CD4-positive, alpha-beta T cell (primary cell): ENCODE measurements around the gene TMEM163. TPM values are rescaled to one million over a fixed set of nuclear protein-coding genes. Genes with fewer than 3 reads are reported as not detected.

ENCODE experiments used
- ATAC-seq: fragments of 200-7000 bp; cut with Tn5 transposase; one replicate; pipeline ENCODE4 v1.10.0; 2022; ENCODE audit warnings: mild to moderate bottlenecking; ENCODE audit not compliant: poor library complexity
- CTCF ChIA-PET: fragments of 350-600 bp; sonication (Branson Sonifier 250); formaldehyde crosslinking; loops from one replicate; lab custom pipeline; 2021; ENCODE audit warnings: antibody characterized with exemption, inconsistent platforms; lab: Charles Lee
- POLR2A ChIA-PET: fragments of 350-600 bp; sonication (Branson Sonifier 250); formaldehyde crosslinking; loops from one replicate; lab custom pipeline; 2021; ENCODE audit warnings: antibody characterized with exemption, inconsistent platforms; lab: Charles Lee
- DNase-seq, 14 experiments: peaks; one replicate each; pipeline ENCODE4 v3.0.0-alpha.2; 2013 to 2020; ENCODE audit warnings: mixed read lengths in 2 of 14
- H3K27ac ChIP-seq, 2 donors: one replicate each; pipeline versions ENCODE4 v1.5.1 to v1.7.0; 2013; ENCODE audit warnings: low read length in 2 of 2, low read depth in 1 of 2, mild to moderate bottlenecking in 1 of 2
- H3K27me3 ChIP-seq, 2 experiments: 1 replicate in 1 of 2; 2 replicates in 1 of 2; pipeline versions ENCODE4 v1.6.1 to v1.7.0; 2013; ENCODE audit warnings: low read length in 2 of 2, control low read depth in 1 of 2, mild to moderate bottlenecking in 1 of 2, moderate library complexity in 1 of 2; ENCODE audit not compliant: insufficient read depth in 2 of 2, control insufficient read depth in 1 of 2
- H3K36me3 ChIP-seq: one replicate; pipeline ENCODE4 v1.6.1; 2013; ENCODE audit warnings: low read length, control low read depth; ENCODE audit not compliant: insufficient read depth
- H3K4me1 ChIP-seq: one replicate; pipeline ENCODE4 v1.6.1; 2013; ENCODE audit warnings: low read length, control low read depth; ENCODE audit not compliant: insufficient read depth
- H3K4me3 ChIP-seq: one replicate; pipeline ENCODE4 v1.5.1; 2013; ENCODE audit warnings: mild to moderate bottlenecking, low read length, moderate library complexity
- H3K9me3 ChIP-seq, 2 experiments: 1 replicate in 1 of 2; 2 replicates in 1 of 2; pipeline versions ENCODE4 v1.6.1 to v1.7.0; 2013; ENCODE audit warnings: low read length in 2 of 2, mild to moderate bottlenecking in 2 of 2, control low read depth in 1 of 2, moderate library complexity in 1 of 2; ENCODE audit not compliant: control insufficient read depth in 1 of 2, insufficient read depth in 1 of 2
- H3K27ac Mint-ChIP-seq: one replicate; pipeline ENCODE4 v1.8.0; 2020; ENCODE audit warnings: mixed read lengths
- H3K27me3 Mint-ChIP-seq: one replicate; pipeline ENCODE4 v1.8.0; 2021; ENCODE audit warnings: mixed read lengths
- H3K36me3 Mint-ChIP-seq: one replicate; pipeline ENCODE4 v1.8.0; 2021; ENCODE audit warnings: low read depth, mixed read lengths
- H3K4me1 Mint-ChIP-seq: one replicate; pipeline ENCODE4 v1.8.0; 2021; ENCODE audit warnings: low read depth, mixed read lengths
- H3K4me3 Mint-ChIP-seq: one replicate; pipeline ENCODE4 v1.8.0; 2020; ENCODE audit warnings: mild to moderate bottlenecking, mixed read lengths
- H3K9me3 Mint-ChIP-seq: one replicate; pipeline ENCODE4 v1.8.0; 2020; ENCODE audit warnings: mixed read lengths
- intact Hi-C, 2 experiments: fragments of 100-400 bp; cut with DNase I in 1 of 2; cut with micrococcal nuclease in 1 of 2; formaldehyde crosslinking; loops; one replicate each; pipeline versions ENCODE4 v1.15.1 to v1.9.0; 2023 to 2025; cut with DNase I, micrococcal nuclease
- total RNA-seq, 174 experiments: library from RNA in 2 of 174; stranded (reverse) in 2 of 174; gene quantifications; one replicate each; pipeline ENCODE4 v1.2.3 and lab custom pipeline; 2021 to 2026
- TF ChIP-seq, protein P1 (sequence below): fragments of 200-600 bp; IDR thresholded peaks from one replicate; pipeline ENCODE4 v1.8.0; 2022; ENCODE audit warnings: antibody characterized with exemption, mild to moderate bottlenecking

TMEM163 gene
- total RNA-seq, 2 experiments from 2014 or later, result 0.14 to 0.47 TPM

DNA sequence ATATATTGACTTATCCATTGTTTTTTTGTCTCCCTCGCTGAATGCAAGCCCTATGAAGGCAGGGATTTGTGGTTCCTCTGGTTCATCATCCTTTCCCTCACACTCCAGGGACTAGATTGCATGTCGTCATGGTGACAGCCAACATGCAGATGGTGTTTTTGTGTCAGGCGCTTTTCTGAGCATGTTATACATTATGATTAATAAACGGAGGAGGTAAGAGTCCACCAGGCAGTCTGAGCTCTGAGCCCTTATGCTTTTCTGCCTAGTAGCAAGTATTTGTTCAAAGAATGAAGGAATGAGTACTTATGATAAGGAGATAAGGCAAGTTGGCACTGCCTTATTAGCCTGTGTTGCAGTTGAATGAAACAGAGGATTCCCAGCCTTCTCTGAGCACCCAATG, 283.3 kb downstream of the TMEM163 start:
- H3K9me3 ChIP-seq, result no peaks in the 10 kb centered on the region
- Mint-ChIP-seq H3K4me1 (no peaks in the 10 kb centered on the region), H3K4me3 (no peak overlapping the region), H3K36me3 (peaks cover 94% of the 10 kb centered on the region), H3K27me3 (no peaks in the 10 kb centered on the region), H3K9me3 (no peaks in the 10 kb centered on the region), H3K27ac (no peak overlapping the region)
- intact Hi-C loops, result no loop called here
- H3K4me1 ChIP-seq, result no peaks in the 10 kb centered on the region
- H3K27ac ChIP-seq, result no peak overlapping the region
- no peak for DNase-seq
- CTCF ChIA-PET, result no interaction called here
- POLR2A ChIA-PET, result no interaction called here
- ATAC-seq, result no peak
- H3K4me3 ChIP-seq, result no peak overlapping the region
- H3K36me3 ChIP-seq, result peaks cover 65% of the 10 kb centered on the region
- TF ChIP-seq, protein P1, sequence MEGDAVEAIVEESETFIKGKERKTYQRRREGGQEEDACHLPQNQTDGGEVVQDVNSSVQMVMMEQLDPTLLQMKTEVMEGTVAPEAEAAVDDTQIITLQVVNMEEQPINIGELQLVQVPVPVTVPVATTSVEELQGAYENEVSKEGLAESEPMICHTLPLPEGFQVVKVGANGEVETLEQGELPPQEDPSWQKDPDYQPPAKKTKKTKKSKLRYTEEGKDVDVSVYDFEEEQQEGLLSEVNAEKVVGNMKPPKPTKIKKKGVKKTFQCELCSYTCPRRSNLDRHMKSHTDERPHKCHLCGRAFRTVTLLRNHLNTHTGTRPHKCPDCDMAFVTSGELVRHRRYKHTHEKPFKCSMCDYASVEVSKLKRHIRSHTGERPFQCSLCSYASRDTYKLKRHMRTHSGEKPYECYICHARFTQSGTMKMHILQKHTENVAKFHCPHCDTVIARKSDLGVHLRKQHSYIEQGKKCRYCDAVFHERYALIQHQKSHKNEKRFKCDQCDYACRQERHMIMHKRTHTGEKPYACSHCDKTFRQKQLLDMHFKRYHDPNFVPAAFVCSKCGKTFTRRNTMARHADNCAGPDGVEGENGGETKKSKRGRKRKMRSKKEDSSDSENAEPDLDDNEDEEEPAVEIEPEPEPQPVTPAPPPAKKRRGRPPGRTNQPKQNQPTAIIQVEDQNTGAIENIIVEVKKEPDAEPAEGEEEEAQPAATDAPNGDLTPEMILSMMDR, result no peak
- no peaks in the 10 kb centered on the region for H3K27me3 ChIP-seq

DNA sequence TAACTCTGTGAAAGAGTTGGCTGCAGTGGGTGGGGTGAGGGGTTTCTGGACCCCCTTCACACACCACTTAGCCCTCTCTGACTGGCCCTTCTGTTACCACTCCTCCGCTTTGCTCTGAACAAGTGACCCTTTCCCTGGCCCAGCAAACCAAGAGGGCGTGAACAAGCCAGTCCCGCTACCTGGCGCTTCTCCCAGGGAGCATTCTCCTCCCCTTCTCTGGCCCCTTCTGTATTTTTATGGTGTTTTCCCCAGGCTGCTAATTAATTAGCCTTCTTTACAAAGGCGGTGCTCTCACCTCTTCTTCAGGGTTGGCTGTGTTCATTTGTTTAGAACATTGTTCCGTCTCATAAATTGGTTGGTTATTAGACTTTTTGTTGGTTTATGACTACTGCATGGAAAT, 284.8 kb downstream of the TMEM163 start:
- Mint-ChIP-seq H3K27me3 (no peaks in the 10 kb centered on the region), H3K27ac (no peak overlapping the region), H3K36me3 (peaks cover 95% of the 10 kb centered on the region), H3K9me3 (no peaks in the 10 kb centered on the region), H3K4me1 (no peaks in the 10 kb centered on the region), H3K4me3 (no peak overlapping the region)
- CTCF ChIA-PET, result no interaction called here
- TF ChIP-seq, protein P1, result no peak
- Histone ChIP-seq H3K27me3 (no peaks in the 10 kb centered on the region), H3K4me1 (no peaks in the 10 kb centered on the region), H3K36me3 (peaks cover 80% of the 10 kb centered on the region), H3K27ac (no peak overlapping the region), H3K9me3 (no peaks in the 10 kb centered on the region), H3K4me3 (no peak overlapping the region)
- ATAC-seq, result no peak
- DNase-seq, result no peak
- intact Hi-C loops, result no loop called here
- POLR2A ChIA-PET, result no interaction called here

DNA sequence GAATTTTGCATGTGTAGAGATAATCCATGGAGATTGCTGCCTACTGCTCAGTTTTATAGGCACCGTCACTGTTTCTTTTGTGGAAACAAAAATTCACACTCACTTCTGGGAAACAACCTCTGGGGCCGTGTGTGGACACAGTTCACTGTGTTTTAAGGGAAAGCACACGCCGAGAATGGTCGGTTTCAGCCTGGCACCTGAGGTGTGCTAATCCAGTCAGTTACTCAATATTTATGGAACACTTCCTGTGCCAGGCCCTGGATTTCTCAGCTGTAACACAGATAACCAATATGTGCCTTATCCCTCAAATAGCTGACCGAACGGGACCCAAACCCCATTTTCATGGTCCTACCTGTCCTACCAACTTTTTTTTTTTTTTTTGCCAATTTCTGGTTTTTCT, 285.3 kb downstream of the TMEM163 start:
- Mint-ChIP-seq H3K4me3 (no peak overlapping the region), H3K4me1 (no peaks in the 10 kb centered on the region), H3K9me3 (no peaks in the 10 kb centered on the region), H3K27me3 (no peaks in the 10 kb centered on the region), H3K27ac (no peak overlapping the region), H3K36me3 (peaks cover 95% of the 10 kb centered on the region)
- no peak overlapping the region for H3K27ac ChIP-seq
- no peaks in the 10 kb centered on the region for H3K4me1 ChIP-seq
- H3K27me3 ChIP-seq, result no peaks in the 10 kb centered on the region
- ATAC-seq (no peak), DNase-seq (no peak)
- no peaks in the 10 kb centered on the region for H3K9me3 ChIP-seq
- H3K36me3 ChIP-seq, result peaks cover 85% of the 10 kb centered on the region
- ChIA-PET POLR2A (no interaction called here), CTCF (no interaction called here)
- intact Hi-C loops, result no loop called here
- TF ChIP-seq, protein P1, result no peak
- no peak overlapping the region for H3K4me3 ChIP-seq
